Measurements from ENCODE around the gene GATAD2B.

The GATAD2B gene

GRCh38 chr1:153903841-153904455 is 18.8 kb downstream of the GATAD2B start (continued):
- TF ChIP-seq ZNF114 (tag by site-specific recombination; IDR thresholded peaks at IDR 0.05), result no peak
- TF ChIP-seq AEBP2 (tag by site-specific recombination; IDR thresholded peaks at IDR 0.05; ENCODE audit: borderline replicate concordance), result peak; percentile 76; the same call in 1 of the 2 replicates
- TF ChIP-seq YY2 (tag by site-specific recombination; IDR thresholded peaks at IDR 0.05), result no peak
- TF ChIP-seq ZNF248 (tag by site-specific recombination; IDR thresholded peaks at IDR 0.05), result no peak
- TF ChIP-seq ZNF561 (tag by site-specific recombination; IDR thresholded peaks at IDR 0.05; ENCODE audit: borderline replicate concordance), result no peak
- TF ChIP-seq KLF7 (tag by site-specific recombination; IDR thresholded peaks at IDR 0.05; ENCODE audit: borderline replicate concordance), result peak; percentile 58; the same call in 1 of the 2 replicates
- no peak for TF ChIP-seq SALL2 (tag by site-specific recombination; IDR thresholded peaks at IDR 0.05; ENCODE audit: borderline replicate concordance)
- no peak for TF ChIP-seq ZNF214 (tag by site-specific recombination; IDR thresholded peaks at IDR 0.05; ENCODE audit: borderline replicate concordance)
- TF ChIP-seq ZNF354C (tag by site-specific recombination; IDR thresholded peaks at IDR 0.05; ENCODE audit: borderline replicate concordance, low read depth), result peak; percentile 94; the same call in 1 of the 2 replicates
- TF ChIP-seq ZNF660 (tag by site-specific recombination; IDR thresholded peaks at IDR 0.05), result no peak
- TF ChIP-seq ZNF548 (tag by site-specific recombination; IDR thresholded peaks at IDR 0.05), result no peak
- no peak for TF ChIP-seq PRDM1 (tag by site-specific recombination; IDR thresholded peaks at IDR 0.05)
- TF ChIP-seq ZNF133 (tag by site-specific recombination; IDR thresholded peaks at IDR 0.05), result no peak
- TF ChIP-seq SETDB1 (IDR thresholded peaks at IDR 0.05; ENCODE audit: insufficient read length, low read length), result no peak
- 0 out of 2 replicates have a peak, but pooled peaks have one; percentile 60 for TF ChIP-seq ZNF560 (tag by site-specific recombination; IDR thresholded peaks at IDR 0.05; ENCODE audit: borderline replicate concordance)
- no peak for TF ChIP-seq ZEB2 (tag by site-specific recombination; IDR thresholded peaks at IDR 0.05)
- TF ChIP-seq ZNF777 (tag by site-specific recombination; IDR thresholded peaks at IDR 0.05; ENCODE audit: borderline replicate concordance), result no peak
- TF ChIP-seq KLF10 (tag by site-specific recombination; IDR thresholded peaks at IDR 0.05), result no peak
- TF ChIP-seq ZNF521 (tag by site-specific recombination; IDR thresholded peaks at IDR 0.05), result no peak
- TF ChIP-seq ZNF677 (tag by site-specific recombination; IDR thresholded peaks at IDR 0.05), result no peak
- TF ChIP-seq KLF9 (tag by site-specific recombination; IDR thresholded peaks at IDR 0.05; ENCODE audit: low read depth), result no peak
- TF ChIP-seq ZBTB17 (tag by site-specific recombination; IDR thresholded peaks at IDR 0.05), result no peak
- TF ChIP-seq ZNF621 (tag by site-specific recombination; IDR thresholded peaks at IDR 0.05), result no peak
- TF ChIP-seq KLF16 (tag by site-specific recombination; IDR thresholded peaks at IDR 0.05), result no peak
- TF ChIP-seq ZNF324 (tag by site-specific recombination; IDR thresholded peaks at IDR 0.05), result no peak
- TF ChIP-seq ZNF555 (tag by site-specific recombination; conservative IDR thresholded peaks at IDR 0.05), result peak; percentile 94
- no peak for TF ChIP-seq ZNF600 (tag by site-specific recombination; IDR thresholded peaks at IDR 0.05)
- TF ChIP-seq ZNF280C (tag by site-specific recombination; IDR thresholded peaks at IDR 0.05), result no peak
- no peak for TF ChIP-seq ZNF138 (tag by site-specific recombination; IDR thresholded peaks at IDR 0.05; ENCODE audit: borderline replicate concordance)
- TF ChIP-seq ZNF335 (tag by site-specific recombination; conservative IDR thresholded peaks at IDR 0.05), result no peak
- no peak for TF ChIP-seq REPIN1 (tag by site-specific recombination; IDR thresholded peaks at IDR 0.05; ENCODE audit: low read depth)
- TF ChIP-seq PRDM4 (tag by site-specific recombination; IDR thresholded peaks at IDR 0.05), result no peak
- no peak for TF ChIP-seq ZNF830 (tag by site-specific recombination; IDR thresholded peaks at IDR 0.05; ENCODE audit: low read depth)
- peak; percentile 77 for TF ChIP-seq ZNF510 (tag by site-specific recombination; IDR thresholded peaks at IDR 0.05; ENCODE audit: insufficient replicate concordance)
- no peak for TF ChIP-seq ZFHX2 (tag by site-specific recombination; conservative IDR thresholded peaks at IDR 0.05)
